Neuronal stem cell (in vitro differentiated cells): ENCODE results near the gene BCL7B. TPM values are rescaled to one million over a fixed set of nuclear protein-coding genes. Genes with fewer than 3 reads are reported as not detected.

ENCODE experiments used
- DNase-seq: peaks from one replicate; pipeline ENCODE4 v3.0.0-alpha.2; 2013; ENCODE audit warnings: low spot score
- H2AFZ ChIP-seq: one replicate; pipeline ENCODE4 v1.6.1; 2013; ENCODE audit warnings: mild to moderate bottlenecking, low read length, inconsistent platforms
- H2AK5ac ChIP-seq: 2 replicates; pipeline ENCODE4 v1.6.1; 2013; ENCODE audit warnings: low read depth, mild to moderate bottlenecking, inconsistent platforms, low read length, moderate library complexity, mixed read lengths
- H2BK120ac ChIP-seq: 2 replicates; pipeline ENCODE4 v1.6.1; 2013; ENCODE audit warnings: low read depth, mild to moderate bottlenecking, inconsistent platforms, low read length, moderate library complexity, mixed read lengths
- H2BK12ac ChIP-seq: one replicate; pipeline ENCODE4 v1.6.1; 2013; ENCODE audit warnings: low read length, inconsistent platforms
- H2BK15ac ChIP-seq: 2 replicates; pipeline ENCODE4 v1.6.1; 2013; ENCODE audit warnings: mild to moderate bottlenecking, low read length, inconsistent platforms, mixed read lengths
- H2BK5ac ChIP-seq: one replicate; pipeline ENCODE4 v1.6.1; 2013; ENCODE audit warnings: inconsistent platforms, mild to moderate bottlenecking, low read length, moderate library complexity
- H3K14ac ChIP-seq: one replicate; pipeline ENCODE4 v1.6.1; 2013; ENCODE audit warnings: low read length, inconsistent platforms
- H3K18ac ChIP-seq: 2 replicates; pipeline ENCODE4 v1.6.1; 2013; ENCODE audit warnings: low read length, inconsistent platforms
- H3K23ac ChIP-seq: 2 replicates; pipeline ENCODE4 v1.6.1; 2013; ENCODE audit warnings: low read depth, mild to moderate bottlenecking, mixed read lengths, low read length, inconsistent platforms; ENCODE audit not compliant: poor library complexity
- H3K27ac ChIP-seq: replicated peaks from 3 replicates; pipeline ENCODE4 v1.5.1; 2013; ENCODE audit warnings: low read length, inconsistent platforms
- H3K27me3 ChIP-seq, 3 experiments: 2 replicates each; pipeline ENCODE4 v1.6.1; 2013; ENCODE audit warnings: low read length in 3 of 3, mild to moderate bottlenecking in 2 of 3, inconsistent platforms in 1 of 3, low read depth in 1 of 3, mixed read lengths in 1 of 3, moderate library complexity in 1 of 3; ENCODE audit not compliant: control insufficient read depth in 3 of 3, insufficient read depth in 3 of 3
- H3K36me3 ChIP-seq, 2 donors: replicated peaks in 1 of 2; 2 replicates each; pipeline ENCODE4 v1.6.1; 2013; ENCODE audit warnings: low read length in 2 of 2; ENCODE audit not compliant: control insufficient read depth in 2 of 2, insufficient read depth in 2 of 2
- H3K4ac ChIP-seq: 2 replicates; pipeline ENCODE4 v1.6.1; 2013; ENCODE audit warnings: inconsistent platforms, mild to moderate bottlenecking, low read length, moderate library complexity
- H3K4me1 ChIP-seq, 2 donors: 1 replicate in 1 of 2; 2 replicates in 1 of 2; pipeline ENCODE4 v1.6.1; 2013; ENCODE audit warnings: low read length in 2 of 2, low read depth in 1 of 2; ENCODE audit not compliant: control insufficient read depth in 2 of 2, insufficient read depth in 1 of 2
- H3K4me2 ChIP-seq: one replicate; pipeline ENCODE4 v1.6.1; 2013; ENCODE audit warnings: mild to moderate bottlenecking, low read length, inconsistent platforms; ENCODE audit not compliant: insufficient read depth, poor library complexity, severe bottlenecking
- H3K4me3 ChIP-seq, 2 donors: 2 replicates each; pipeline ENCODE4 v1.5.1; 2013; ENCODE audit warnings: low read length in 2 of 2, mild to moderate bottlenecking in 2 of 2, inconsistent platforms in 1 of 2, moderate library complexity in 1 of 2
- H3K79me1 ChIP-seq: one replicate; pipeline ENCODE4 v1.6.1; 2013; ENCODE audit warnings: low read depth, mild to moderate bottlenecking, inconsistent platforms, low read length, moderate library complexity
- H3K9ac ChIP-seq: one replicate; pipeline ENCODE4 v1.6.1; 2013; ENCODE audit warnings: mild to moderate bottlenecking, low read depth, low read length, inconsistent platforms; ENCODE audit not compliant: poor library complexity
- H3K9me3 ChIP-seq, 2 donors: replicated peaks in 1 of 2; 2 replicates each; pipeline versions ENCODE3 to v1.6.1; 2013; ENCODE audit warnings: low read length in 2 of 2, mild to moderate bottlenecking in 2 of 2, inconsistent platforms in 1 of 2, low read depth in 1 of 2, mixed read lengths in 1 of 2, moderate library complexity in 1 of 2; ENCODE audit not compliant: control insufficient read depth in 2 of 2, insufficient read depth in 1 of 2
- H4K8ac ChIP-seq: one replicate; pipeline ENCODE4 v1.6.1; 2013; ENCODE audit warnings: low read depth, mild to moderate bottlenecking, inconsistent platforms, low read length, moderate library complexity
- H4K91ac ChIP-seq: one replicate; pipeline ENCODE4 v1.6.1; 2013; ENCODE audit warnings: low read length, low read depth, mild to moderate bottlenecking, inconsistent platforms; ENCODE audit not compliant: poor library complexity
- WGBS, 2 donors: extraction: QIAGEN DNeasy Blood & Tissue Kit; methylation state at CpG; one replicate each; pipeline ENCODE4 v1.1.7; 2013; ENCODE audit warnings: missing lambda C conversion rate in 2 of 2, mixed read lengths in 1 of 2; ENCODE audit not compliant: insufficient read length in 2 of 2, insufficient replicate concordance in 1 of 2; ENCODE audit errors: extremely low coverage in 2 of 2; 5-methylcytosine and 5-hydroxymethylcytosine counted together
- polyA plus RNA-seq, 2 experiments: library from polyadenylated mRNA; stranded (reverse); fragments of 200-250 nt; gene quantifications; one replicate each; pipeline ENCODE4 v1.2.3, GENCODE V29; 2013

Gene BCL7B
- polyA plus RNA-seq (2013, experiment 1 of 2): 49.2 TPM
- 49.9 TPM for polyA plus RNA-seq (2013, experiment 2 of 2)

GRCh38 chr7:73557397-73558257 is at the start of gene BCL7B:
BCL7B (minus strand) TSS chr7:73557690; CDS start chr7:73557578, 112 bp downstream.
- H4K91ac ChIP-seq: no peak within 1 kb of the TSS
- H4K8ac ChIP-seq: peak within 1 kb of the TSS; percentile 43
- peak within 1 kb of the TSS; percentile 49 for H2BK15ac ChIP-seq
- peak within 1 kb of the TSS; percentile 81 to 87 for H3K4me3 ChIP-seq
- DNase-seq: peak; percentile 68
- H3K79me1 ChIP-seq: peaks cover 12% of the 10 kb centered on the region
- peak within 1 kb of the TSS; percentile 99 for H3K18ac ChIP-seq
- no peak within 1 kb of the TSS for H2BK12ac ChIP-seq
- H3K9ac ChIP-seq: peak within 1 kb of the TSS; percentile 97
- peaks cover 3 to 4% of the 10 kb centered on the region in 2 donors for H3K4me1 ChIP-seq
- peaks cover 0 to 2% (median 0%) of the 10 kb centered on the region in 3 experiments for H3K27me3 ChIP-seq
- H2BK120ac ChIP-seq: no peak within 1 kb of the TSS
- no CpG with 5 or more reads among the region's 83 CpGs for WGBS, 2 donors
- H2BK5ac ChIP-seq: peak within 1 kb of the TSS; percentile 98
- H3K4me2 ChIP-seq: peak within 1 kb of the TSS; percentile 70
- H3K23ac ChIP-seq: peak within 1 kb of the TSS; percentile 98
- H2AFZ ChIP-seq: peak within 1 kb of the TSS; percentile 95
- peak within 1 kb of the TSS; percentile 99 for H3K27ac ChIP-seq
- peaks cover 4 to 23% of the 10 kb centered on the region in 2 donors for H3K36me3 ChIP-seq
- peak within 1 kb of the TSS; percentile 4 for H2AK5ac ChIP-seq
- peak within 1 kb of the TSS; percentile 76 for H3K4ac ChIP-seq
- peak within 1 kb of the TSS; percentile 38 for H3K14ac ChIP-seq
- peaks cover 0 to 2% of the 10 kb centered on the region in 2 donors for H3K9me3 ChIP-seq

GRCh38 chr7:73605601-73606220 is 48.2 kb upstream of the BCL7B start:
- Histone ChIP-seq H4K8ac (no peak overlapping the region), H3K14ac (no peak overlapping the region), H3K27me3 (peaks cover 0 to 28% (median 0%) of the 10 kb centered on the region in 3 experiments), H3K4me1 (peaks cover 0 to 4% of the 10 kb centered on the region in 2 donors), H2BK5ac (no peak overlapping the region), H2AK5ac (peak overlapping the region; percentile 32), H4K91ac (peak overlapping the region; percentile 64), H2BK15ac (peak overlapping the region; percentile 10), H3K36me3 (no peaks in the 10 kb centered on the region), H3K27ac (no peak overlapping the region), H3K4me3 (peak overlapping the region in 1 of 2 donors; percentile 50), H2BK12ac (peak overlapping the region; percentile 75), H3K4me2 (no peak overlapping the region), H2BK120ac (no peak overlapping the region), H2AFZ (peak overlapping the region; percentile 35), H3K23ac (no peak overlapping the region), H3K9me3 (no peaks in the 10 kb centered on the region), H3K18ac (no peak overlapping the region), H3K4ac (no peak overlapping the region), H3K9ac (no peak overlapping the region), H3K79me1 (peaks cover 7% of the 10 kb centered on the region)
- no CpG with 5 or more reads among the region's 23 CpGs for WGBS, 2 donors
- DNase-seq: no peak

- H3K23ac ChIP-seq: peak overlapping the region; percentile 60
- H3K18ac ChIP-seq: peak overlapping the region; percentile 62
- H2BK12ac ChIP-seq: peak overlapping the region; percentile 7
- no peak overlapping the region for H3K4me2 ChIP-seq
- H3K27ac ChIP-seq: no peak overlapping the region
- H3K4me1 ChIP-seq: peaks cover 0 to 4% of the 10 kb centered on the region in 2 donors
- no peaks in the 10 kb centered on the region for H3K36me3 ChIP-seq
- H3K4me3 ChIP-seq: no peak overlapping the region
- no peak overlapping the region for H2BK120ac ChIP-seq
- no peak overlapping the region for H3K14ac ChIP-seq
- no peak overlapping the region for H3K4ac ChIP-seq
- H2AK5ac ChIP-seq: peak overlapping the region; percentile 95
- no peak overlapping the region for H4K91ac ChIP-seq
- no CpG with 5 or more reads among the region's 22 CpGs for WGBS, 2 donors
- no peak overlapping the region for H4K8ac ChIP-seq
- H3K9ac ChIP-seq: no peak overlapping the region
- H2BK15ac ChIP-seq: peak overlapping the region; percentile 3
- H2BK5ac ChIP-seq: no peak overlapping the region
- peak overlapping the region; percentile 45 for H2AFZ ChIP-seq
- peaks cover 5% of the 10 kb centered on the region for H3K79me1 ChIP-seq
- no peak for DNase-seq
- peaks cover 0 to 38% (median 0%) of the 10 kb centered on the region in 3 experiments for H3K27me3 ChIP-seq
- no peaks in the 10 kb centered on the region for H3K9me3 ChIP-seq
These were observed 45.5 kb upstream of the BCL7B start for GRCh38 chr7:73602721-73603651.
